ENCODE measurements around the gene BCKDHA.

DNA sequence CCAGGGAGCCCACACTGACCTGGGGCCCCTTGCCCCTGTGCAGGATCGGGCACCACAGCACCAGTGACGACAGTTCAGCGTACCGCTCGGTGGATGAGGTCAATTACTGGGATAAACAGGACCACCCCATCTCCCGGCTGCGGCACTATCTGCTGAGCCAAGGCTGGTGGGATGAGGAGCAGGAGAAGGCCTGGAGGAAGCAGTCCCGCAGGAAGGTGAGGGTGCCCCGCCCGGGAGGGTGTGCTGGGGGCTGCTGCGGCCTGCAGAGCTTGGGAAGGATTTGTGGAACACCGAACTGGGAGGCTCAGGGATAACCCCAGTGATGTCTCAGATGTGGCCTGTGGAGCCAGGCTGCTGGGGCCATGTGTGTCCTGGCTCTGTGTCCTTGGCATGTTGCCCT is 25.3 kb downstream of the BCKDHA start:
- TF ChIP-seq, protein P1, sequence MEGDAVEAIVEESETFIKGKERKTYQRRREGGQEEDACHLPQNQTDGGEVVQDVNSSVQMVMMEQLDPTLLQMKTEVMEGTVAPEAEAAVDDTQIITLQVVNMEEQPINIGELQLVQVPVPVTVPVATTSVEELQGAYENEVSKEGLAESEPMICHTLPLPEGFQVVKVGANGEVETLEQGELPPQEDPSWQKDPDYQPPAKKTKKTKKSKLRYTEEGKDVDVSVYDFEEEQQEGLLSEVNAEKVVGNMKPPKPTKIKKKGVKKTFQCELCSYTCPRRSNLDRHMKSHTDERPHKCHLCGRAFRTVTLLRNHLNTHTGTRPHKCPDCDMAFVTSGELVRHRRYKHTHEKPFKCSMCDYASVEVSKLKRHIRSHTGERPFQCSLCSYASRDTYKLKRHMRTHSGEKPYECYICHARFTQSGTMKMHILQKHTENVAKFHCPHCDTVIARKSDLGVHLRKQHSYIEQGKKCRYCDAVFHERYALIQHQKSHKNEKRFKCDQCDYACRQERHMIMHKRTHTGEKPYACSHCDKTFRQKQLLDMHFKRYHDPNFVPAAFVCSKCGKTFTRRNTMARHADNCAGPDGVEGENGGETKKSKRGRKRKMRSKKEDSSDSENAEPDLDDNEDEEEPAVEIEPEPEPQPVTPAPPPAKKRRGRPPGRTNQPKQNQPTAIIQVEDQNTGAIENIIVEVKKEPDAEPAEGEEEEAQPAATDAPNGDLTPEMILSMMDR (IDR thresholded peaks at IDR 0.05; ENCODE audit: low read length): no peak
- no peak for TF ChIP-seq EZH2phosphoT487 (IDR thresholded peaks at IDR 0.05; ENCODE audit: low read length)

All from MM.1S (cell line).